Upper lobe of right lung (tissue), 1 donor: ENCODE data around the gene KSR1. TPM values are rescaled to one million over a fixed set of nuclear protein-coding genes. Genes with fewer than 3 reads are reported as not detected.

Experiments used
- ATAC-seq: fragments of 200-7000 bp; cut with Tn5 transposase; one replicate; pipeline ENCODE4 v1.9.1; 2020; ENCODE audit warnings: mild to moderate bottlenecking, moderate library complexity
- DNase-seq: peaks from one replicate; pipeline ENCODE4 v3.0.0-alpha.2; 2020
- H3K27ac ChIP-seq: fragments of 200-600 bp; one replicate; pipeline ENCODE4 v1.8.0; 2022
- H3K27me3 ChIP-seq: fragments of 200-600 bp; one replicate; pipeline ENCODE4 v1.8.0; 2022; ENCODE audit warnings: mild to moderate bottlenecking
- H3K36me3 ChIP-seq: fragments of 200-600 bp; one replicate; pipeline ENCODE4 v1.8.0; 2022
- H3K4me1 ChIP-seq: fragments of 200-600 bp; one replicate; pipeline ENCODE4 v1.8.0; 2022
- H3K4me3 ChIP-seq: fragments of 200-600 bp; one replicate; pipeline ENCODE4 v1.8.0; 2022; ENCODE audit warnings: mild to moderate bottlenecking
- H3K9me3 ChIP-seq: fragments of 200-600 bp; one replicate; pipeline ENCODE4 v1.8.0; 2022
- CTCF ChIP-seq: fragments of 200-600 bp; IDR thresholded peaks from one replicate; pipeline ENCODE4 v1.8.0; 2022; ENCODE audit warnings: antibody characterized with exemption
- intact Hi-C: fragments of 100-400 bp; cut with DNase I; formaldehyde crosslinking; loops from one replicate; pipeline ENCODE4 v1.11.0; 2022
- total RNA-seq: library from RNA; stranded (reverse); fragmentation: NEBNext Ultra II Directional; extraction: Animal tissue kit (Norgen Biotek cat#: 25700); gene quantifications from one replicate; pipeline ENCODE4 v1.2.1, GENCODE V29; 2021
- donor health status: DM: no; HTN: yes; CAD: no; lungs with severe emphysema.

Gene KSR1
- total RNA-seq, 1 donor from 2014 or later = 52.5 TPM

GRCh38 chr17:27438348-27438998 is 17.8 kb upstream of the KSR1 start:
- DNase-seq (peak; percentile 19), ATAC-seq (no peak)

GRCh38 chr17:27439342-27439741 is 16.9 kb upstream of the KSR1 start:
- DNase-seq = peak; percentile 8
- no peak for ATAC-seq
- intact Hi-C loops = no loop called here
- TF ChIP-seq CTCF = no peak
- no peaks in the 10 kb centered on the region for H3K36me3 ChIP-seq
- no peak overlapping the region for H3K4me3 ChIP-seq
- no peaks in the 10 kb centered on the region for H3K9me3 ChIP-seq
- no peaks in the 10 kb centered on the region for H3K4me1 ChIP-seq
- no peak overlapping the region for H3K27ac ChIP-seq
- H3K27me3 ChIP-seq = no peaks in the 10 kb centered on the region

More at GRCh38 chr17:27438348-27438998, 17.8 kb upstream of the KSR1 start:
- Histone ChIP-seq H3K4me3 (no peak overlapping the region), H3K27me3 (no peaks in the 10 kb centered on the region), H3K27ac (no peak overlapping the region), H3K36me3 (no peaks in the 10 kb centered on the region), H3K9me3 (no peaks in the 10 kb centered on the region), H3K4me1 (no peaks in the 10 kb centered on the region)
- intact Hi-C loops = no loop called here
- TF ChIP-seq CTCF = no peak

- ATAC-seq (no peak), DNase-seq (no peak)
- TF ChIP-seq CTCF = no peak
- no peak overlapping the region for H3K4me3 ChIP-seq
- H3K36me3 ChIP-seq = no peaks in the 10 kb centered on the region
- H3K27me3 ChIP-seq = no peaks in the 10 kb centered on the region
- no peaks in the 10 kb centered on the region for H3K9me3 ChIP-seq
- H3K4me1 ChIP-seq = no peaks in the 10 kb centered on the region
- H3K27ac ChIP-seq = no peak overlapping the region
- intact Hi-C loops = no loop called here
Measured at GRCh38 chr17:27442702-27443101, 13.5 kb upstream of the KSR1 start.

- TF ChIP-seq CTCF = no peak
- intact Hi-C loops = no loop called here
Measured at GRCh38 chr17:27443491-27443890, 12.8 kb upstream of the KSR1 start.

GRCh38 chr17:27445971-27446370 is 10.3 kb upstream of the KSR1 start:
- Histone ChIP-seq H3K4me3 (no peak overlapping the region), H3K27me3 (no peaks in the 10 kb centered on the region), H3K27ac (no peak overlapping the region), H3K9me3 (no peaks in the 10 kb centered on the region), H3K4me1 (no peaks in the 10 kb centered on the region), H3K36me3 (no peaks in the 10 kb centered on the region)
- intact Hi-C loops = no loop called here
- ATAC-seq = no peak
- no peak for TF ChIP-seq CTCF
- DNase-seq = no peak

More at GRCh38 chr17:27443491-27443890, 12.8 kb upstream of the KSR1 start:
- Histone ChIP-seq H3K36me3 (no peaks in the 10 kb centered on the region), H3K27me3 (no peaks in the 10 kb centered on the region), H3K4me3 (no peak overlapping the region), H3K9me3 (no peaks in the 10 kb centered on the region), H3K27ac (no peak overlapping the region), H3K4me1 (no peaks in the 10 kb centered on the region)
- ATAC-seq = no peak
- no peak for DNase-seq
